ENCODE measurements around the gene ENO3.

DNA sequence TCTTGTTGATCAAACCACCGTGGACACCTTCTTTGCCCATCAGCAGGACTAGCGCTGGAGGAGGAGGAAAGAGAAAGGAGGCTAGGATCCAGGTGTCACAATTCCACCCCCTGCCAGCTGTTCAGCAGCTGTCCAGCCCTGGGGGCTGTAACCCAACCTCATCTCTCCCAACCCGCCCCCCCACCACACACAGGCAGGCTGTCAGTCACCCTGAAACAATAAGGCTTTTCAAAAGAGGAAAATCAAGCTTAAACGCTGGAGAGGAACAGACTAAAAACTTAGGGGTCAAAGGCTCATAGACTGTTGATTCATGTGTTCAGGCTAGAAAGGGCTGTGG is 5.0 kb upstream of the ENO3 start:
- TF ChIP-seq POLR2A (IDR thresholded peaks at IDR 0.05; ENCODE audit: low read depth, low read length) (no peak), POLR2AphosphoS5 (IDR thresholded peaks at IDR 0.05; ENCODE audit: insufficient read depth, low read depth, low read length) (no peak), EZH2 (IDR thresholded peaks at IDR 0.05; ENCODE audit: borderline replicate concordance, low read depth, low read length, severe bottlenecking) (no peak), JUN (IDR thresholded peaks at IDR 0.05; ENCODE audit: borderline replicate concordance, insufficient read depth, insufficient read length, low read depth) (no peak), MYC (IDR thresholded peaks at IDR 0.05; ENCODE audit: low read depth, low read length) (no peak), FOS (IDR thresholded peaks at IDR 0.05; ENCODE audit: borderline replicate concordance, insufficient read depth, low read length) (no peak), GATA2 (IDR thresholded peaks at IDR 0.05; ENCODE audit: insufficient read depth, insufficient read length, low read depth, low read length) (no peak)
- TF ChIP-seq, protein P1, sequence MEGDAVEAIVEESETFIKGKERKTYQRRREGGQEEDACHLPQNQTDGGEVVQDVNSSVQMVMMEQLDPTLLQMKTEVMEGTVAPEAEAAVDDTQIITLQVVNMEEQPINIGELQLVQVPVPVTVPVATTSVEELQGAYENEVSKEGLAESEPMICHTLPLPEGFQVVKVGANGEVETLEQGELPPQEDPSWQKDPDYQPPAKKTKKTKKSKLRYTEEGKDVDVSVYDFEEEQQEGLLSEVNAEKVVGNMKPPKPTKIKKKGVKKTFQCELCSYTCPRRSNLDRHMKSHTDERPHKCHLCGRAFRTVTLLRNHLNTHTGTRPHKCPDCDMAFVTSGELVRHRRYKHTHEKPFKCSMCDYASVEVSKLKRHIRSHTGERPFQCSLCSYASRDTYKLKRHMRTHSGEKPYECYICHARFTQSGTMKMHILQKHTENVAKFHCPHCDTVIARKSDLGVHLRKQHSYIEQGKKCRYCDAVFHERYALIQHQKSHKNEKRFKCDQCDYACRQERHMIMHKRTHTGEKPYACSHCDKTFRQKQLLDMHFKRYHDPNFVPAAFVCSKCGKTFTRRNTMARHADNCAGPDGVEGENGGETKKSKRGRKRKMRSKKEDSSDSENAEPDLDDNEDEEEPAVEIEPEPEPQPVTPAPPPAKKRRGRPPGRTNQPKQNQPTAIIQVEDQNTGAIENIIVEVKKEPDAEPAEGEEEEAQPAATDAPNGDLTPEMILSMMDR (IDR thresholded peaks at IDR 0.05; ENCODE audit: extremely low read depth in 1 of 2, insufficient read depth in 1 of 2, low read depth in 1 of 2, low read length in 2 of 2) = no peak
- TF ChIP-seq, protein P2, sequence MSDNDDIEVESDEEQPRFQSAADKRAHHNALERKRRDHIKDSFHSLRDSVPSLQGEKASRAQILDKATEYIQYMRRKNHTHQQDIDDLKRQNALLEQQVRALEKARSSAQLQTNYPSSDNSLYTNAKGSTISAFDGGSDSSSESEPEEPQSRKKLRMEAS (IDR thresholded peaks at IDR 0.05; ENCODE audit: insufficient read depth, insufficient read length) = no peak

All from endothelial cell of umbilical vein (primary cell).